Suppressor macrophage treated with lipopolysaccharide for 1 hour (primary cell): ENCODE results near the gene APOC4.
"Not testable (repeated sequence)": the region's sequence is repeated elsewhere in the genome, so short reads cannot be mapped to it uniquely, and the experiment has no call there.

Experiments
- DNase-seq, 3 donors: peaks; one replicate each; pipeline ENCODE4 v3.0.0-alpha.2; 2020 to 2022

Gene APOC4

GRCh38 chr19:44960906-44961728 is 19.1 kb downstream of the APOC4 start:
- no peak for DNase-seq

GRCh38 chr19:44961821-44962220 is 19.8 kb downstream of the APOC4 start:
- no peak for DNase-seq

GRCh38 chr19:44968118-44968517 is 26.1 kb downstream of the APOC4 start:
- DNase-seq: no peak

GRCh38 chr19:44968670-44969069 is 26.6 kb downstream of the APOC4 start:
- DNase-seq: no peak

GRCh38 chr19:44969437-44969836 is 27.4 kb downstream of the APOC4 start:
- DNase-seq: no peak

- not testable (repeated sequence) for DNase-seq
Observed at GRCh38 chr19:44971451-44971850, 29.4 kb downstream of the APOC4 start.

GRCh38 chr19:44972802-44973201 is 30.8 kb downstream of the APOC4 start:
- no peak for DNase-seq

- no peak for DNase-seq
Observed at GRCh38 chr19:44973982-44974735, 32.1 kb downstream of the APOC4 start.

- peak; percentile 73 to 87 (median 75) for DNase-seq
Observed at GRCh38 chr19:44974857-44975256, 32.8 kb downstream of the APOC4 start.

GRCh38 chr19:44975444-44975843 is 33.4 kb downstream of the APOC4 start:
- DNase-seq: no peak

- DNase-seq: no peak
Observed at GRCh38 chr19:44984005-44984404, 42.0 kb downstream of the APOC4 start.

- DNase-seq: no peak
Observed at GRCh38 chr19:44985445-44985844, 43.4 kb downstream of the APOC4 start.

GRCh38 chr19:44986389-44986788 is 44.4 kb downstream of the APOC4 start:
- DNase-seq: no peak

- DNase-seq: peak in 1 of 3 donors; percentile 31
Observed at GRCh38 chr19:44987148-44987675, 45.2 kb downstream of the APOC4 start.

GRCh38 chr19:44988273-44988672 is 46.2 kb downstream of the APOC4 start:
- peak in 2 of 3 donors; percentile 24 to 29 for DNase-seq

- DNase-seq: peak; percentile 71 to 85 (median 76)
Observed at GRCh38 chr19:44988896-44989556, 47.0 kb downstream of the APOC4 start.

GRCh38 chr19:44990459-44990858 is 48.4 kb downstream of the APOC4 start:
- DNase-seq: peak in 1 of 3 donors; percentile 33

GRCh38 chr19:44990966-44991365 is 48.9 kb downstream of the APOC4 start:
- no peak for DNase-seq

- DNase-seq: no peak
Observed at GRCh38 chr19:44992336-44993163, 50.5 kb downstream of the APOC4 start.

GRCh38 chr19:44993526-44993925 is 51.5 kb downstream of the APOC4 start:
- DNase-seq: no peak

- DNase-seq: no peak
Observed at GRCh38 chr19:44993926-44994537, 52.0 kb downstream of the APOC4 start.
